Suppressor macrophage (primary cell): Measurements from ENCODE around the gene CASP8AP2.
"Not testable (repeated sequence)": the region's sequence is repeated elsewhere in the genome, so short reads cannot be mapped to it uniquely, and the experiment has no call there.

Experiments
- DNase-seq, 4 experiments: peaks; one replicate each; pipeline ENCODE4 v3.0.0-alpha.2; 2020 to 2022
- total RNA-seq, 17 experiments: gene quantifications; one replicate each; lab custom pipeline; 2026; ENCODE audit warnings: mixed read lengths in 6 of 17, inconsistent platforms in 3 of 17; lab: John Stamatoyannopoulos, UW

CASP8AP2 gene
- total RNA-seq: 12.6 to 61.2 (median 28.5) reads per million in 17 experiments

DNA sequence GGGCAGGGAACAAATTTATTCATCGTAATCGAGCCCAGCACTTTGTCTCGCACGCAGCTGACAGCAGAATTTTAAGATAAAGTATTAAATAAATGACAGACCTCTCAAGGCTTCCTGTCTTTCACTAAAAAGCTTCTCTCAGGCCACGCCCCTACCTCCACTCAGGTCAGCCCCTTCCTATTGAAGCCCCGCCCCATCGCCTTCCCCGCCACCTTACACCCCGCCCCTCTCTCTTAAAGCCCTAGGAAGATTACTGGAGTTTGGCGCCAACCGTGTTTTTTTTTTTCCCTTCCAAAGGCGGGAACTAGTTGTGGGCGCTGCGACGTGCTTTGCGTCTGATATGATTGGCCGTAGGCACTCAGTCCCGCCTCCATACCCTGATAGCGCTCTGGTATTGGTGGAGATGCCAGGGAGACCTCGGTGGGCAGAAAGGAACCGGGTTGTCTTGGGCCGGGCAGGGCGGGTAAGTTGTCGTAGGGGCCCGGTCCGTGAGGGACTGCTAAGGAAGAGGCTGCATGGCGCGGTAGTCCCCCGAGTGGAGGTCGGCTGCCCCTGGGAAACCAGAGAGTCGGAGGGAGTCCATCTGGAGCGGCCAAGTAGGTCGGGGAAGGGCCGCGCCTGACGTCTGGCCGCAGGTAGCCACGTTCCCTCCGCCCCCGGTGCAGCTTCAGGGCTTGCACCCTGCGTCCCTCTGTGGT is at the start of gene CASP8AP2:
Gene CASP8AP2 (plus strand): TSS at position 409 of the 698 bp plus-strand sequence.
- DNase-seq: peak; percentile 96 to 99 (median 98)

DNA sequence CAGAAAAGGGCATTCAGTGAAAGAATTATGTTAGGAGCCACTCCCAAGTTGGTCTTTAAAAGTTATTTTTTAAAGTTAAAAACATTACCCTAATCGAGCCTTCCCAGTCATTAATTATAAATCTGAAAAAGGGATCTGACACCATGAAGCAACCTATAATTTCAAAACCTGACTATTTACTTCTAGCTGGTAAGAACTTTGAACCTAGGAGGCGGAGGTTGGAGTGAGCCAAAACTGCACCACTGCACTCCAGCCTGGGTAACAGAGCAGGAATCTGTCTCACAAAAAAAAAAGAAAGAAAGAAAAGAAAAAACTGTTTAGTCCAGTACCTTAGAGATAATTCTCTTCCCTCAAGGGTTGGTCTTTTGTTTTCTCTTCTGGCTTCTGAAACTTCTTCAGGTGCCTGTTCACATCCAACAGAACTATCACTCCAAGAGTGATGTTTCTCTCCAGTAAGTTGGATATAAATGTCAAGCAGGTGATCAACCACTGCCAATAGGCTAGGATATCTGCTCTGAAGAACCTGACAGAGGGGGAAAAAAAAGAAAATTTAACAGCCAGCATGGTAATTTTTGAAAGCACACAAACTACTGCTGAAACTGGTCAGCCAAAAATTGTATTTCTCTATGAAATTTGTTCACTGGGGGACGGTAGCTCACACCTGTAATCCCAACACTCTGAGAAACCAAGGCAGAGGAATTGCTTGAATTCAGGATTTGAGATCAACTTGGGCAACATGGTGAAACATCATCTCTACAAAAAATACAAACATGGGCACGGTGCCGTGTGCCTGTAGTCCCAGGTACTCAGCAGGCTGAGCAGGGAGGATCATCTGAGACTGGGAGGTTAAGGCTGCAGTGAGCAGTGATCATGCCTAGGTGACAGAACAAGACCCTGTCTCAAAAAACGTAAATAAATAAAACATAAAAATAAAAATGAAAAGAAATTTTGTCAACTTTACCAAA is 48.3 kb upstream of the CASP8AP2 start:
- DNase-seq: no peak

DNA sequence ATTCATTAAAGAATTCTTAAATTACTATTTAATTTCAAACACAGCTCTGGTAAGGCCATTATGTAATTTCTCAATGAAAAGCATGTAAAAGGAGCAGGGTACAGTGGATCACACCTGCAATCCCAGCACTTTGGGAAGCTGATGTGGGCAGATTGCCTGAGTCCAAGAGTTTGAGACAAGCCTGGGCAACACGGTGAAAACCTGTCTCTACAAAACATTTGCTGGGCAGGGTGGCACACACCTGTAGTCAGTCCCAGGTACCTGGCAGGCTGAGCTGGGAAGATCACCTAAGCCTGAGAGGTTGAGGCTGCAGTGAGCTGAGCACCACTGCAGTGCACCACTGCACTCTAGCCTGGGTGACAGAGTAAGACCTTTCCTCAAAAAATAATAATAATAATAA is 47.5 kb upstream of the CASP8AP2 start:
- no peak for DNase-seq

DNA sequence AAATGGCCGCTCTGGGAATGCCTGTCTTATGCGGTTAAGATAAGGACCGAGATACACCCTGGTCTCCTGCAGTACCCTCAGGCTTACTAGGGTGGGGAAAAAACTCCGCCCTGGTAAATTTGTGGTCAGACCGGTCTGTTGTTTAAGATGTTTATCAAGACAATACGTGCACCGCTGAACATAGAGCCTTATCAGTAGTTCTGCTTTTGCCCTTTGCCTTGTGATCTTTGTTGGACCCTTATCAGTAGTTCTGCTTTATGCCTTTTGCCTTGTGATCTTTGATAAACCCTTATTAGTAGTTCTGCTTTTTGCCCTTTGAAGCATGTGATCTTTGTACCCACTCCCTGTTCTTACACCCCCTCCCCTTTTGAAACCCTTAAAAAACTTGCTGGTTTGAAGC is 46.4 kb upstream of the CASP8AP2 start:
- not testable (repeated sequence) for DNase-seq

DNA sequence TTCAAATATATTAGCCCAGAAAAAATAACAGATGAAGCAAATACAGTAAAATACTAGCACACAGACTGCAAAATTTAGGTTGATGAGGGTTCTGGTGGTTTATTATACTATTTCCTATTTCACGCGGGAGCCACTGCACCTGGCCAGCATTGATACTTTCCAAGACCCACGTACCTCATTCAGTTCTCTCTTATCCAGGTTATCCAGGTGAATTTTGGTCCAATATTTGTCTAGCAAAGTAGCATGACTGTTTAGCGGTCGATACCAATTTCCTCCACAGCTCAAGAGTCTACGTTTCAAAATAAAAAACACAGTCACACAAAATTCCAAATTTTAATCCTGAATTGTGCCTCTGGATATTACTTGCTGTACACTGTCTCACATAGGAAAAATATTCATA is 44.8 kb upstream of the CASP8AP2 start:
- DNase-seq: no peak

DNA sequence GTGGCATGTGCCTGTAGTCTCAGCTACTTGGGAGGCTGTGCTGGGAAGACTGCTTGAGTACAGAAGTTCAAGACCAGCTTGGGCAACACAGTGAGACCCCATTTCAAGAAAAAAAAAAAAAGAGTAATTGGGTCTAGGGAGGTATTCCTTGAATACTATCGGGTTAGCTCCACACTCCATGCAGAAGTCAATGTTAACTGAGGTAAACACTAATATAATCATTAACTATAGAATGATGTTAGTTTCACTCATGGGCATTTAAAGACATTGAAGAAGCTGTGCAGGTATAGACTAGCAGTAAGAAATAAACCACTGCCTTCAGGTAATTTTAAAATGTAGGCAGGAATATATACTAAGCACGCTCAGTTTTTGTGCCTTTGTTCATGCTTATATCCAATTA is 42.7 kb upstream of the CASP8AP2 start:
- DNase-seq: no peak

DNA sequence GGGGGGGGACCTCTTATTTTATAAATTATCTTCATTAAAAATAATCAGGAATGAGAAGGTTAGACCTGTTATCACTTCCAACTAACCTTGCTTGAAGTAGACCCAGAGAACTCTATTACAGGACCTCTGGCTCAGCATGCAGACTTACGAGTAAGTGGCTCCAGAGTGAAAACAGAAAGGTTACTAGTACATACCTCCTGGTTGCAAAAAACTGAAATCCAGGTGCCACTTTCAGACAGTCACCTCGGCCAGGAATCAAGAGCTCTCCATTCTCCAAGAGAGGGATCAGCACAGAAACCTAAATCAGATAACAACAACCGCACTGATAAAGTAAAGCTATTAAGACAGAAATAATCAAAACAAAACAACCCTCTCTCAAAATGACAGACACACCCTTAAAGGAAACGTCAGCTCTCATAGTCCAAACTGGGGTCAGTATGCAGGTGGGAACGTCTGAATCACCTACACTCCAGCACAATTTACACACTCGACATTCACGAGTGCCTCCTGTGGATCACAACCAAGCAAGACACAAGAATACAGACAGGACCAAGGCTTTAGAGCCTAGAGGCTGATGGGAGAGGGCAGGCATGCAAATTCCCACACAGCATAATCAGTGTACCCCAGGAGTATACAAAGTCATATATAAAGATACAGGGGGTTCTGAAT is 41.9 kb upstream of the CASP8AP2 start:
- no peak for DNase-seq

DNA sequence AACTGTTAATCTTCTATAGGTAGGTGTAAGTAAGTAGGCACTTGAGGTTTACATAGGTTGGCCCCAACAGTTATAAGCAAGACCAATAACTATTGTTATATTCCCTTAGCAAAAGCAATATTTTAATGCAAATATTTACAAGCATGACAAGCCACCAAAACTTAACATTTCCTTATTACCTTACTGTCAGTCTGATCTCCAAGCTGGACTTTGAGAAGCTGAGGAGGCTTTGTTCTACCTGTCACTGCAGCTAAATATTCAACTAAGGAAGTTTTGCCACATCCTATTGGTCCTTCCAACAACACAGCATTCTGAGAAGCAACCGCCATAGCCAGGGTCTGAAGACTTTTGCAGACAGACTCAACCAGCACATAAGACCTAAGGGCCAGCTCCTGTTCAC is 39.7 kb upstream of the CASP8AP2 start:
- DNase-seq: no peak

DNA sequence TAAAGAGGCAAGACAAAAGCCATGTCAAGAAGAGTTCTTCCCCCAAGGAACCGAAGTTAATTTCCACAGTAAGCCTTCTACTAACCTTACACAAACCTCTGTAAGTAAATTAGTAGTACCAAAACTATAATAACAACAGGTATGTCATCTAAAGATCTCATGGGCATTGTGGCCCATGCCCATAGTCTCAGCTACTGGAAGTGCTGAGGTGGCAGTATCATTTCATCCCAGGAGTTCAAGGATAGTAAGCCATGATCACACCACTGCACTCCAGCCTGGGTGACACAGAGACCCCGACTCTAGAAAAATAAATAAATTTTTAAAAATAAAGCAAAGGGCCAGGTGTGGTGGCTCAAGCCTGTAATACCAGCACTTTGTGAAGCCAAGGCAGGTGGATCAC is 39.3 kb upstream of the CASP8AP2 start:
- DNase-seq: no peak

DNA sequence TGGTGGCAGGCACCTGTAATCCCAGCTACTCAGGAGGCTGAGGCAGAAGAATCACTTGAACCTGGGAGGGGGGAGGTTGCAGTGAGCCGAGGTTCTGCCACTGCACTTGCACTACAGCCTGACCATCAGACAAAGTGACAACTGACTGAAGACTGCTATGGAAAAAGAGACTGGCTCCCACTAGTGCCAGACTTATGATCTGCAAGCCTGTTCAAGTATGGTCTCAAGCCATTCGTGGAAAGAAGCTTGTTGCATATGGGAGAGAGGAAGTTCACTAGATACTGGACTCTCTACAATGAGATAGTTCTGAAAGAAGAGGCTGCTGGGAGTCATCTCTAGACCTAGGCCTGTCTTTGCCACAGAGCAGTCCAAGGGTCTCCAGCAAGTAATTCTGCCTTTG is 36.8 kb upstream of the CASP8AP2 start:
- peak; percentile 21 to 70 (median 52) for DNase-seq

DNA sequence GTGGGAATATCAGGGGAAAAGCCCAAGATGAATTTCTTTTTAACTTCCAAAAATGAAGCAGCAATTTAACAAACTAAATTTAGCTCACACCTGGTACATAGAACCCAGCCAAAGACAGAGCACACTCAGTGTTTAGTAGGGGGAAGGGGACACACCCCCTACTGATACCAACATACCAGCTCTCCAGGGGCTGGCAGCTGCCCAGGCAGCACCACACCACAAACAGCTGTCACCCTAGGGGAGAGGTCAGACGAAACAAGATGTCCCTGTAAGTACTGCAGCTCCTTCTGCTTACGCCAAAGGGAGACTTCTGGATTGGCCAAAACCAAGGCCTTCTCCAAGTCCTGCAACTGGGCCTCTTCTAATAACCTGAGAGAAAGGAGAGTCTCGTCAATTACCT is 36.1 kb upstream of the CASP8AP2 start:
- no peak for DNase-seq

DNA sequence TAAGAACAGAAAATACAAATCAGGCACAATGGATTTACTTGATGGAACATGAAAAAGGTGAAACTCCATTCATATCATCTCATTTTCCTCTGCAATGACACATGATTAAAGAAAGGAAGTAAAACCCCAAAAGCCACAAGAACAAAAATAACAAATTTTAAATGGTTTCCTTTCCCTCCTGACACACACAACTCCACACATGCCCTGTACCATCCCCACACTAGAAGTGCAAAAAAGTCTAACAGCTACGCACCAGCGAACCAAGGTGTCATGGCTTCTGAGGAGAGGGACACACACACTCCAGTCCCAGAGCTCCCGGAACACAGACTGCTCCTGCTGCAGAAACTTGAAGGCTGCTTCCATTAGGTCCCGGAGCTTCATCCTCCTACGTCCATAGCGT is 35.4 kb upstream of the CASP8AP2 start:
- no peak for DNase-seq

DNA sequence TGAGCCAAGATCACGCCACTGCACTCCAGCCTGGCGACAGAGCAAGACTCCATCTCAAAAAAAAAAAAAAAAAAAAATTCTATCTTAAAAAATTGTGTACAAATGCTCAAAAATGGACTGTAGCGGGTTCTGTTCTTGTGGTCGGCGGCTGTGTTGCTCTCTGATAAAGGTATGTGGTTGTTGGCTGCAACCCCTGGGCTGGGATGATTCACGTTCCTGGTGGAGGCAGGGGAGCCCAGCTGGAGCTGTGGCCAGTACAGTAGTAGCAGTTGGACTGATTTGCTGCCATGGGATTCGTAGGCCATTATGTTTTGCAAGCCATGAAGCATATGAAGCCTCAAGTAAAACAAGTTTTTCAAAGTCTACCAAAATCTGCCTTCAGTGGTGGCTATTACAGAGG is 32.4 kb upstream of the CASP8AP2 start:
- DNase-seq: no peak

DNA sequence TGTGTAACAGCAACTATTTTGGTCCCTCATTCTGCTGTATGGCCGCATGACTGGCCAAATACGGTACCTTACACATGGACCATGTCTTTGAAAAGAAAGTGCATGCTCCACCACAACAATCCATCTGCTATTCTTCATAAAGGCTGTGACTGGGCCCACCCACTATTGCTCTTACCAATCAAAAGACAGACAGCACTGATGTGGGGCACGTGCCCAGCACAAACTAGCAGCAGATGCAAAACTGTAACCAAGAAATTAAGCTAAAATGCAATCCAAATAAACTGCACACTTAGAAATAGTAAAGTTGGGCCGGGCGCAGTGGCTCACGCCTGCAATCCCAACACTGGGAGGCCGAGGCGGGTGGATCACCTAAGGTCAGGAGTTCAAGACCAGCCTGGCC is 30.6 kb upstream of the CASP8AP2 start:
- DNase-seq: no peak

DNA sequence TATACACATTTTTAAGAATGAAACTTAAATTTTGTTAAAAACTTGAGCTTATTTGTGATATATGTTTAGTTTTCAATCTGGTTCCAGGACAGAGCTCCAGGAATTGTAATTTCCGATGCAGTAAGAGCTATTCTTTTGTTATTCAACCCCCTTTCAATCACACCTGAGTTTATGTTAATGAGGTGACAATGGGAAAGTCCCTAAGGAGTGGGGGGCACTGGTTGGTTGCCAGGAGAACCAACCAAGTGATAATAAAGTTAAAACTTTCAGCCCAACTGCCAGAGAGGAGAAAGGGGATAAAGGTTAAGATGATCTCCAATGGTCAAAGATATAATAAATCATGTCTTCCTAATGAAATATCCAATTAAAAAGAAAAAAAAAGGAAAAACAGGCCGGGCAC is 29.9 kb upstream of the CASP8AP2 start:
- no peak for DNase-seq

DNA sequence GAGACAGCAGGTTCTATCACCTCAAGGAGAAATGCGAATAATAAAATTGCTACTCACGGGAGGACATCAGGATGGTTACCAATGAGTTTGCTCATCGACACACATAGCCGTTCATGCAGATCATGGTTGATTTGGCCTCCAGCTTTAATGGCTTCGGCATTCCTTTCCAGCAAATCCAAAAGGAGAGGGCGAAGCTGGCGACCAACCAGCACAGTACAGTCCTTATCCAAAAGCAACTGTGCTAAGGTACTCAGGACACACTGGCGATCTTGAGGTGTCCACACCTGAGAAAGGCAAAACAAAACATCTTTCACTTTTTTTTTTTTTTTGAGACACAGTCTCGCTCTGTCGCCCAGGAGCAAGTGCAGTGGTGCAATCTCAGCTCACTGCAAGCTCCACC is 26.4 kb upstream of the CASP8AP2 start:
- DNase-seq: no peak

DNA sequence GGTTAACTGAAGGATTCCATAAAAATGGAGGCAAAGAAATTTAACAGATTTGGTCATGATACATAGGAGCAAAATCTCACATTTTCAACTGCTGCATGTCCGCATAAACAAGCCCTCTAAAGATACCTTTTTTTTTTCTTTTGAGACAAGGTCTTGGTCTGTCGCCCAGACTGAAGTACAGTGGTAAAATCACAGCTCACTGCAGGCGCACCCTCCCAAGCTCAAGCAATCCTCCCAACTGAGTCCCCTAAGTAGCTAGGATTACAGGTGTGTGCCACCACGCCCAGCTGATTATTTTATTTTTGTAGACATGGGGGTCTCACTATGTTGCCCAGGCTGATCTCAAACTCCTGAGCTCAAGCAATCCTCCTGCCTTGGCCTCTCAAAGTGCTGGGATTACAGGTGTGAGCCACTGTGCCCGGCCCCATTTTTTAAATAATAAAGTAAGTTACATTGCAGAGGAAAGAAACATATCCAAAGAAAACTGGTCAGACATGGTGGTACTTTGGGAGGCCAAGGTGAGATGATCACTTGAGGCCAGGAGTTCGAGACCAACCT is 23.8 kb upstream of the CASP8AP2 start:
- DNase-seq: no peak

DNA sequence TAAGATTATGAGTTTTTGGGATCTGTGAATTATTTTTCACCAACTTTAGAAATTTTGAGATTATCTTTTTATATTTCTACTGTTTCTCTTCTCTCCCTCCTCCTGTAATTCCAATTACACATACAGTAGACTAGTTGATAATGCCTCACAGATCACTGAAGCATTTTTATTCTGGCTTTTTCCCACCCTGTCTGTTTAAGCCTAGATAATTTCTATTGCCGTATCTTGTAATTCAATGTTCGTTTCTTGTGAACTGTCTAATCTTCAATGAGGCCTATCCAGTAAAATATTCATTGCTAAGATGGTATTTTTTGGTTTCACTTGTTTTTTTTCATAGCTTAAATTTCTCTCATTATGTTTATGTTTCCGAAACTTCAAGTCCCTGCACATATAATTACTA is 22.1 kb upstream of the CASP8AP2 start:
- DNase-seq: no peak

DNA sequence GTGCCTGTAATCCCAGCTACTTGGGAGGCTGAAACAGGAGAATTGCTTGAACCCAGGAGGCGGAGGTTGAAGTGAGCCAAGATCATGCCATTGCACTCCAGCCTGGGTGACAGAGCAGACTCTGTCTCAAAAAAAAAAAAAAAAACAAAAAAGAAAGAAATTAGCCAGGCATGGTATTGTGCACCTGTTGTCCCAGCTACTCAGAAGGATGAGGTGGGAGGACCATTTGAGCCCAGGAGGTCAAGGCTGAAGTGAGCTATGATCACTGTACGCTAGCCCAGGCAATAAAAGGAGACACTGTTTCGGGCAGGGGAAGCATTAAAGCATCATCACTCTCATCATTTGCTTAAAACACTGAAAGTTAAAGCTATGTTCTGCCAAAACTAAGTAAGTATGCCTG is 16.3 kb upstream of the CASP8AP2 start:
- not testable (repeated sequence) for DNase-seq

DNA sequence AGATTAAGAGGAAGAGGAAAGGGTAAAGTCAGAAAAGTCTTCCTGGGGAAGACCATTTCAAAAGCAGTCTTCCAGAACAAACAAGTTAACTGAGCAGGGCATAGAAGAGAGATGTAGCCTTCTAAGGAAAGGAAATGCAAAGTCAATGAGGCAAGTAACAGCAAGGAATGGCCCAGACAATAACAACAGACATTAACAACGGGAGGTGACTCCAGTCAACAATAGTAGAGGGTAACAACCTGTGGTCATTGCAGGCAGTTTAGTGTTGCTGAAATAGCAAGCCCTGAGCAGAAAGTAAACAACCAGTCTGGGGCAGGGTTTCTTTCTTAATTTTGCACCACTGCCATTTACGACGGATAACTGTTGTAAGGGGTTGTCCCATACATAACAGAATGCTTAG is 12.2 kb upstream of the CASP8AP2 start:
- DNase-seq: no peak

DNA sequence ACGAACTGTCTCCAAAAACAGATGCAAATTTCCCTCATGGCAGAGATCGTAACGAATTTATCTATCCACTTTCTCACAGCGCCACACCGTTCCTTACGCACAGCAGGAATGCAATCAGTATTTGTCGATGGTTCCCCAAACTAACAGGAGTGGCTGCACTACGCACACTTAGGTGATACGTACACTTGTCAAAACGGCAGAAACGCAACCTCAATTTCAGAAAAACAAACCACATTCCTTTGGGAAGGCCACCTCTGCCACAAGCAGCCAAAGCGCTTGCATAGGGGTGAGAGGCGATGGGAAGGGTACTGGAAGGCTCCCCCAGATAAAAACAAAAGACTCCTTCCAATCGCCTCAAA is 10.7 kb upstream of the CASP8AP2 start:
- DNase-seq: peak; percentile 24 to 51 (median 45)

DNA sequence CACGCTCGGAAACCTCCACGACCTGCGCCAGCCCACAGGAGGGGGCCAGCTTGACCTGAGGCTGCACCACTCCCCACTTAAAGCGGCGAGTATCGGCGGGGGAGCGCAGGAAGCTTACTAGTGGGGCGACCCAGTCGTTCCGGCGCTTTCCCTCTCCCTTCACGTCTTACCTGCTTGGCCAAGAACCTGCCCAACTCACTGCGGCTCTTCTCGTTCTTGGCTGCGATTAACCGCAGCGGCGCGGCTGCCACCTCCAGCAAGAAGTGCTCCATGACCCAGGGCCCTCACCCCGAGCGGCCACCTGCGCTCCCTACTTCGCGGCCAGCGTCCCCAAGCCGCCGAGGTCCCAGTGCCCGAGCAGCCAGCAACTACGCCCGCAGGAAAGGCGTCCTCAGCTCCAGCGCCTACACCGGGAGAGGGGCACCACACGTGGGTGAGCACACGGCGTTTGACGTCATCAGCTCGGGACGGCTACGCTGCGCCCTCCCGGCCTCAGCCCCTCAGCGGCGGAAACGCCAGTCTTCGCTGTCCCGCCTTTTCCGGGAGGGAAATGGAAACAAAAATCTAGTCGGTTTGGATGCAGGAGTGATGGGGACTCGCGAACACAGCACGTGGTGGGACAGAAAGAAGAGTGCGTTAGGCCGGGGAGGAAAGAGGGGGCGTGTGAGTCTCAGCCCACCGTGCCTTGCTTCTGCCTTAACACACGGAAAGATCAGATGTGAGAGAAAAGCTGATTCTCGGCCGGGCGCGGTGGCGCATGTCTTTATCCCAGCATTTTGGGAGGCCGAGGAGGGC is 10.1 kb upstream of the CASP8AP2 start, which contains the start of gene MDN1:
Gene MDN1 (minus strand): TSS at position 459 of the 795 bp plus-strand sequence. CDS start 187 bp downstream, at position 272.
- DNase-seq: peak; percentile 97 to 98 (median 98)
